ENCODE measurements around the gene UVRAG. TPM values are rescaled to one million over a fixed set of nuclear protein-coding genes. Genes with fewer than 3 reads are reported as not detected.
A peak's percentile ranks its signal among the peaks of the same experiment; 100 is the strongest.

UVRAG gene
- polyA plus RNA-seq, 1 donor (not counting 4 experiments of a cell fraction or from before 2014, with no cell fraction given): 11.9 TPM

DNA sequence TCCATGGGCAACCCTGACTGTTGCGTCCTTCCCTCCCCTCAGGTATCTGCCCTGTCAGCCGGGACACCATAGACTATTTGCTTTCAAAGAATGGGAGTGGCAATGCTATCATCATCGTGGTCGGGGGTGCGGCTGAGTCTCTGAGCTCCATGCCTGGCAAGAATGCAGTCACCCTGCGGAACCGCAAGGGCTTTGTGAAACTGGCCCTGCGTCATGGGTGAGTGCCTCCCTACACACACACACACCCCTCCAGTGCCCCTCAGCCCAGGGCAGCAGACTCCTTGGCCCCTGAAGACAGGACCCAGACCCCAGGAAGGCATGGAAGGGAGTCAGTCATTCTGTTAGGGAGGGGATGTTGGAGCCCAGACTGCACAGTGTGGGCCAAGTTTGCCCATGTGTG lies 17.9 kb upstream of the UVRAG start:
- Histone ChIP-seq H3K9ac (ENCODE audit: control insufficient read depth, extremely low read depth, insufficient read depth, low read length) (no peak overlapping the region), H3K4me2 (ENCODE audit: control insufficient read depth, extremely low read depth, insufficient read depth, low read depth, low read length) (no peak overlapping the region), H4K20me1 (ENCODE audit: control insufficient read depth, extremely low read depth, insufficient read depth, low read length) (no peaks in the 10 kb centered on the region), H2AFZ (ENCODE audit: control insufficient read depth, low read length) (no peak overlapping the region), H3K27me3 (ENCODE audit: control insufficient read depth, extremely low read depth, insufficient read depth, low read length) (no peaks in the 10 kb centered on the region), H3K4me1 (ENCODE audit: control insufficient read depth, extremely low read depth, insufficient read depth, low read length) (peaks cover 36% of the 10 kb centered on the region), H3K79me2 (ENCODE audit: control insufficient read depth, insufficient read depth, low read length) (no peaks in the 10 kb centered on the region), H3K36me3 (ENCODE audit: control insufficient read depth in 2 of 2, extremely low read depth in 1 of 2, insufficient read depth in 2 of 2, low read length in 2 of 2) (no peaks in the 10 kb centered on the region), H3K9me1 (ENCODE audit: control insufficient read depth, extremely low read depth, insufficient read depth, low read length) (peaks cover 3% of the 10 kb centered on the region), H3K9me3 (ENCODE audit: control insufficient read depth, low read depth, low read length) (no peaks in the 10 kb centered on the region), H3K4me3 (ENCODE audit: control insufficient read depth in 2 of 3, extremely low read depth in 1 of 3, insufficient read depth in 2 of 3, low read depth in 1 of 3, low read length in 3 of 3) (no peak overlapping the region), H3K27ac (ENCODE audit: control insufficient read depth, insufficient read depth, low read length) (no peak overlapping the region)
- DNase-seq (ENCODE audit: low read depth, low spot score) (no peak), FAIRE-seq (no peak)
- dilution Hi-C loops (cut with MboI; ENCODE audit: extremely low pct_ligation_motif_present, low sequenced_read_pairs): no loop called here
- TF ChIP-seq, protein P1, sequence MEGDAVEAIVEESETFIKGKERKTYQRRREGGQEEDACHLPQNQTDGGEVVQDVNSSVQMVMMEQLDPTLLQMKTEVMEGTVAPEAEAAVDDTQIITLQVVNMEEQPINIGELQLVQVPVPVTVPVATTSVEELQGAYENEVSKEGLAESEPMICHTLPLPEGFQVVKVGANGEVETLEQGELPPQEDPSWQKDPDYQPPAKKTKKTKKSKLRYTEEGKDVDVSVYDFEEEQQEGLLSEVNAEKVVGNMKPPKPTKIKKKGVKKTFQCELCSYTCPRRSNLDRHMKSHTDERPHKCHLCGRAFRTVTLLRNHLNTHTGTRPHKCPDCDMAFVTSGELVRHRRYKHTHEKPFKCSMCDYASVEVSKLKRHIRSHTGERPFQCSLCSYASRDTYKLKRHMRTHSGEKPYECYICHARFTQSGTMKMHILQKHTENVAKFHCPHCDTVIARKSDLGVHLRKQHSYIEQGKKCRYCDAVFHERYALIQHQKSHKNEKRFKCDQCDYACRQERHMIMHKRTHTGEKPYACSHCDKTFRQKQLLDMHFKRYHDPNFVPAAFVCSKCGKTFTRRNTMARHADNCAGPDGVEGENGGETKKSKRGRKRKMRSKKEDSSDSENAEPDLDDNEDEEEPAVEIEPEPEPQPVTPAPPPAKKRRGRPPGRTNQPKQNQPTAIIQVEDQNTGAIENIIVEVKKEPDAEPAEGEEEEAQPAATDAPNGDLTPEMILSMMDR (optimal IDR thresholded peaks at IDR 0.05 in 1 of 3, IDR thresholded peaks at IDR 0.05 in 1 of 3, conservative IDR thresholded peaks at IDR 0.05 in 1 of 3; ENCODE audit: extremely low read depth in 1 of 3, insufficient read depth in 2 of 3, low read length in 3 of 3): no peak
- TF ChIP-seq EZH2 (IDR thresholded peaks at IDR 0.05; ENCODE audit: low read length): no peak

DNA sequence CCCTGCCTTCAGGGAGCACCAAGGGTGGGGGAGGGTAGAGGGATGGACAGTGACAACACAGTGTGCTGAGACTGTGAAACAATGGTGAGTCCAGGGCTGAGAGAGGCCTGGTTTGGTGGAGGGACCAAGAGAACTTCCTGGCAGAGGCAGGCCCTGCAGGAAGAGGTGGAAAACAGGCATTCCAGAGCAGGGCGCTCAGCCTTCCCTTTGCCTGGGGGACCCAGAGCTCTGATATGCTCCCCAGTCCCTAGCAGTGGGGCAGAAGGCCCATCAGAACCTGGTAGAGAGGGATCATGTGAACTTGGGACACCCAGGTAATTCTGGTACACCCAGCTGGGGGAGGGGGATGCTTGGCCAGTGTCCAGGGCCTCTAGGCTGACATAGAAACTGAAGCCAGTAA lies 17.2 kb upstream of the UVRAG start:
- H3K27me3 ChIP-seq (ENCODE audit: control insufficient read depth, extremely low read depth, insufficient read depth, low read length): no peaks in the 10 kb centered on the region
- H3K36me3 ChIP-seq (ENCODE audit: control insufficient read depth in 2 of 2, extremely low read depth in 1 of 2, insufficient read depth in 2 of 2, low read length in 2 of 2): no peaks in the 10 kb centered on the region
- H3K9me1 ChIP-seq (ENCODE audit: control insufficient read depth, extremely low read depth, insufficient read depth, low read length): peaks cover 3% of the 10 kb centered on the region
- dilution Hi-C loops (cut with MboI; ENCODE audit: extremely low pct_ligation_motif_present, low sequenced_read_pairs): no loop called here
- H3K27ac ChIP-seq (ENCODE audit: control insufficient read depth, insufficient read depth, low read length): peak overlapping the region; percentile 33
- no peak for TF ChIP-seq EZH2 (IDR thresholded peaks at IDR 0.05; ENCODE audit: low read length)
- TF ChIP-seq, protein P1 (optimal IDR thresholded peaks at IDR 0.05 in 1 of 3, IDR thresholded peaks at IDR 0.05 in 1 of 3, conservative IDR thresholded peaks at IDR 0.05 in 1 of 3; ENCODE audit: extremely low read depth in 1 of 3, insufficient read depth in 2 of 3, low read length in 3 of 3): no peak
- H3K4me2 ChIP-seq (ENCODE audit: control insufficient read depth, extremely low read depth, insufficient read depth, low read depth, low read length): peak overlapping the region; percentile 45
- no peak overlapping the region for H3K4me3 ChIP-seq (ENCODE audit: control insufficient read depth in 2 of 3, extremely low read depth in 1 of 3, insufficient read depth in 2 of 3, low read depth in 1 of 3, low read length in 3 of 3)
- no peaks in the 10 kb centered on the region for H3K79me2 ChIP-seq (ENCODE audit: control insufficient read depth, insufficient read depth, low read length)
- DNase-seq (ENCODE audit: low read depth, low spot score) (no peak), FAIRE-seq (peak; percentile 85)
- H4K20me1 ChIP-seq (ENCODE audit: control insufficient read depth, extremely low read depth, insufficient read depth, low read length): no peaks in the 10 kb centered on the region
- no peak overlapping the region for H3K9ac ChIP-seq (ENCODE audit: control insufficient read depth, extremely low read depth, insufficient read depth, low read length)
- no peaks in the 10 kb centered on the region for H3K9me3 ChIP-seq (ENCODE audit: control insufficient read depth, low read depth, low read length)
- H3K4me1 ChIP-seq (ENCODE audit: control insufficient read depth, extremely low read depth, insufficient read depth, low read length): peaks cover 36% of the 10 kb centered on the region
- peak overlapping the region; percentile 78 for H2AFZ ChIP-seq (ENCODE audit: control insufficient read depth, low read length)
